Activated naive CD8-positive, alpha-beta T cell (primary cell): ENCODE measurements around the gene PKIB.
"Not testable (repeated sequence)": the region's sequence is repeated elsewhere in the genome, so short reads cannot be mapped to it uniquely, and the experiment has no call there.

Source experiments
- H3K27ac Mint-ChIP-seq: one replicate; pipeline ENCODE4 v1.8.0; 2021; ENCODE audit warnings: mixed read lengths
- H3K27me3 Mint-ChIP-seq: one replicate; pipeline ENCODE4 v1.8.0; 2021; ENCODE audit warnings: mixed read lengths
- H3K36me3 Mint-ChIP-seq: one replicate; pipeline ENCODE4 v1.8.0; 2021; ENCODE audit warnings: mixed read lengths
- H3K4me1 Mint-ChIP-seq: one replicate; pipeline ENCODE4 v1.8.0; 2021; ENCODE audit warnings: low read depth, mixed read lengths
- H3K4me3 Mint-ChIP-seq: one replicate; pipeline ENCODE4 v1.8.0; 2021; ENCODE audit warnings: mild to moderate bottlenecking, mixed read lengths
- H3K9me3 Mint-ChIP-seq: one replicate; pipeline ENCODE4 v1.8.0; 2021; ENCODE audit warnings: low read depth, mixed read lengths

PKIB gene

DNA sequence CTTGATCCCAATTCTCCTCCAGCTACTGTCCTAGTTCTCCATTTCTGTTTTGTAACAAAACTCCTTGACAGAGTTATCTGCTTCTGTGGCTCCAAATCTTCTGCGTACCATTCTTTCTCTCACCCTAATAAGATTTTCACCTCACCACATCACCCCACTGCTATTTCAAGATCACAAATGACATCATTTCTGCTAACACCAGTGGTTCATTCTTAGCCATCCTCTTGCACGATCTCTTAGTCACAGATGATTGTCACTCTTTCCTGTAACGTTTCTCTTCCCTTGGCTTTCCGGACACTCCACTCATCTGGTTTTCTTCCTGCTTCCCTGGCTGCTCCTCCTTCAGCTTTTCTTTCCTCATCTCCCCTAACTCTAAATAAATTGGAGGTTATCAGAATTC is 112.5 kb downstream of the PKIB start:
- Mint-ChIP-seq H3K36me3 (no peaks in the 10 kb centered on the region), H3K9me3 (no peaks in the 10 kb centered on the region), H3K4me3 (no peak overlapping the region), H3K27me3 (peaks cover 3% of the 10 kb centered on the region), H3K4me1 (no peaks in the 10 kb centered on the region), H3K27ac (no peak overlapping the region)

DNA sequence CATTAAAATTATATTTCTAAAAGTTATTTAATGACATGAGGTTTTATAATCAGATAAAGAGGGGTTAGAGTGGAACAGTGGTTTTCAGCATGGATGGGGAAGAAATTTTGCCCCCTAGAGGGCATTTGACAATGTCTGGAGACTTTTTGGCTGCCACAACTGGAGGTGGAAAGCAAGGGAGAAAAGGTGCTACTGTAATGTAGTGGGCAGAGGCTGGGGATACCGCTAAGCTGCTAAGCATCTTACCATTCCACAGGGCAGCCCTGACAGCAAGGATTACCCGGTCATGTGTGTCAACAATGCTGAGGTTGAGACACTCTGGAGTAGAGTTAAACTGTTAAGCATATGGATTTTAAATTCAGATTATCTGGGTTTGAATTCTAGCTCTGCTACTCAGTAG is 116.4 kb downstream of the PKIB start:
- no peak overlapping the region for H3K4me3 Mint-ChIP-seq
- H3K27ac Mint-ChIP-seq = no peak overlapping the region
- no peaks in the 10 kb centered on the region for H3K9me3 Mint-ChIP-seq
- H3K27me3 Mint-ChIP-seq = no peaks in the 10 kb centered on the region
- no peaks in the 10 kb centered on the region for H3K36me3 Mint-ChIP-seq
- no peaks in the 10 kb centered on the region for H3K4me1 Mint-ChIP-seq

DNA sequence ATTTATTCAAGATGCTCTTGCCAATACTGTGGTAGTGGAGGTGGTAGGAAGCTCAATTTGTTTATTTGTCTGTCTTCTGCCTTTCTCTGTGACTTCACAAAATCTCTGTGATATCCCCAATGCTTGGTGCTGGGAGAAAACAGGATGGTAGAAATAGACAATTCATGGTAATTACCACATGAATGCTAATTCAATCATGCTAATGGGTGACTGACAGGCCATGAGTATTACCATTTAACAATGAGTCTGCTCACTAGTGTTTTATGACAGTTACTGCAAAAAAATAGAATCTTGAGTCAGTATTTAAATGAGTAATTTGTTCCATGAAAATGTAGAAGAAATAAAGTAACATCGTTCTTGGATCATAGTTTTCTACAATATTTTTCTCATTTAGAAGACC is 117.0 kb downstream of the PKIB start:
- Mint-ChIP-seq H3K27ac (no peak overlapping the region), H3K36me3 (no peaks in the 10 kb centered on the region), H3K4me3 (no peak overlapping the region), H3K27me3 (no peaks in the 10 kb centered on the region), H3K9me3 (no peaks in the 10 kb centered on the region), H3K4me1 (no peaks in the 10 kb centered on the region)

DNA sequence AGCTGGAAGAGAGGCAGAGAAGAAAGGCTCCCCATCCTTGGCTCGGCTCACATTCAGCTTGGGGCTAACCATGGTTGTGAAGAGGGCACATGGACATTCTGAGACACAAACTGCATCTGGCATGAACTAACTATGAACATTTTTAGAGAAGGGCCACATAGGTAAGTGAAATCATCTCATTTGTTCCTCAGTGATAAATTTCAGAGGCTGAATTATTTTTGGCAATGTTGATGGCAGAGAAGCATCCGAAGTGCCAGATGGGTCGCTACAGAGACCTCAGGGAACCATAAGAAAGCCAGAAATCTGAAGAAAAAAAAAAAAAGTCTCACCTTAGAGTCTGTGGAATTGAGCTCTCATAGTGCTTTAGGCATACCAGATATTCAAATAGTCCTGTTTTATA is 120.1 kb downstream of the PKIB start:
- Mint-ChIP-seq H3K27me3 (peaks cover 6% of the 10 kb centered on the region), H3K9me3 (no peaks in the 10 kb centered on the region)

DNA sequence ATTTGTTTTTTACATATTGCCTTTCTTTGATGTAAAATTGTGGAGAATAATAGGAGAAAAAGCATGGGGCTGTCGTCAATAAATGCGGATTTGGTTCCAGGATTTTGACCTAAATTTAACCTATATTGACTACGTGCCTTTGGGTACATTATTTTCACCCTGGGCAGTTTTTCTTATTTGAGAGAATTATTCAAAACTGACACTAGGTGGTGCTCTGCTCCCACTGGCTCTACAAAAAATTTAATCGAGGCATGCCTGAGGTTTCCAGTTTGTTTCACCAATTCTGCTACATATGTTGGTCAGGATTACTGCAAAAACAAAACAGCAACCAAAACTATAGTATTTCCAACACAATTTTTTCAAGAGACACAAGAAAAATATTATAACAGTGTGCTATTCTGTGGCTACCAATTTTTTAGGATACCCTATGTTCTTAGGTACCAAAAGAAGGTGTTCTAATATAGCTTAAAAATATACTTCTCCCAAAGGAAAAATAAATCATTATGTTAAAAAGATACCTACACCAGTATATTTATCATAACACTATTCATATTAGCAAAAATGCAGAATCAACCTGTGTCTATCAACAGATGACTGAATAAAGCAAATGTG is 120.7 kb downstream of the PKIB start:
- Mint-ChIP-seq H3K9me3 (no peaks in the 10 kb centered on the region), H3K36me3 (no peaks in the 10 kb centered on the region), H3K4me1 (no peaks in the 10 kb centered on the region), H3K27ac (no peak overlapping the region), H3K4me3 (no peak overlapping the region), H3K27me3 (peaks cover 6% of the 10 kb centered on the region)

More for the DNA sequence above, 120.1 kb downstream of the PKIB start:
- Mint-ChIP-seq H3K4me3 (no peak overlapping the region), H3K4me1 (no peaks in the 10 kb centered on the region), H3K36me3 (no peaks in the 10 kb centered on the region), H3K27ac (no peak overlapping the region)

DNA sequence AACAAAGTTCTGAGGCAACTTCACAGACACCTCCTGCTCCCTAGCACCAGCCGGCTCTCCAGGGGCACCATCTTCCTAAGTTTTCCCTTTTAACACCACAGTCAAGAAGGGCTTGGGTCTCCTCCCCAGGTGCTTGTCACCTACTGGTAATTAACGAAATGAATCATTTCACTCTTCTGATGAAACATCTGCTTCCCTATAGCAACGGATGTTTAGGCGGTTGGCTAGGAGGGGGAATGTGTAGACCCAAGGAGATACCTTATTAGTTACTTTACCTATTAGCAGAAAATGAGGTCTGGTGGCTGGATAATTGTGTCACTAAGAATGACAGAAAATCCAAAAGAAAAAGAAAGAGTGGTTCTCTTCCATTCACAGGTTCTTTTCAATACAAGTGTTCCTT is 123.1 kb downstream of the PKIB start:
- Mint-ChIP-seq H3K4me3 (no peak overlapping the region), H3K9me3 (no peaks in the 10 kb centered on the region), H3K36me3 (no peaks in the 10 kb centered on the region), H3K4me1 (no peaks in the 10 kb centered on the region), H3K27me3 (peaks cover 6% of the 10 kb centered on the region), H3K27ac (no peak overlapping the region)

DNA sequence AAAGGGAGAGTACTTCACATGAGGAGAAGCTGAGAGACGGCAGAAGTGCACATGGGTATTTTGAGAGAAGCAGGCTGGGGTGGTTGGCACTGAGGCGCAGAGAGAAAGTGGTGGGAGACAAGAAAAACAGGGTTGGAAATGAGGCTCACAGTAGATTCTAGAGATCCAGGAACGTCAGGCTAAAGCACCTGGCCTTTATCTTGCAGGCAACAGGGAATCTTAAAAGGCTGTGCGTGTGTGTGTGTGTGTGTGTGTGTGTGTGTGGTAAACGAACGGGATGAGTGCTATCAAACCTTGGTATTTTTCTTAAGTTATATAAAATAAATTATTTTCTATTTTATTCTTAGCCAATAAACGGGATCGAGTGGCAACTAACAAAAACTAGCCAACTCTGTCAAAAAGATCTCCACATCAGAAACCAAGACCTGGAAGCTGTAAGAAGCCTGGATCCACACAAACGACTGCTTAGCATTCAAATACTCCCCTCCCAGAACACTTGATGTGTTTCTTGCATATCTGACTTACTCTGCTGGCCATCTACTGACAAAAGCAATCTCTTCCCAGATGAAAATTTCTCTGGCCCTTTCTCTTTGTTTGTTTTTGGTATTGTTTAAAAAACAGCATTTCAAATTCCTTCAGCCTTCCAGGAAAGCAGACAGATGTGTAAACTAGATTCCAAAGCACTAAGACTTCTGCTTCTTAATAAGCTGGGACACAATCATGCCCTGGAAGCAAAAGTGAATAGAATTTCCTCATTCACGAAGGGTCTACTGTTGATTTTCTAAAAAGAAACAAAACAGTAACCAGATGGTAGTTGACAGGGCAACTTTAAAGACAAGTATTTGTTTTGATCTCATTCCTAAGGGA is 124.6 kb downstream of the PKIB start:
- H3K4me1 Mint-ChIP-seq = no peaks in the 10 kb centered on the region
- H3K27me3 Mint-ChIP-seq = peaks cover 6% of the 10 kb centered on the region
- H3K27ac Mint-ChIP-seq = no peak overlapping the region
- H3K4me3 Mint-ChIP-seq = no peak overlapping the region
- H3K9me3 Mint-ChIP-seq = no peaks in the 10 kb centered on the region
- H3K36me3 Mint-ChIP-seq = no peaks in the 10 kb centered on the region

DNA sequence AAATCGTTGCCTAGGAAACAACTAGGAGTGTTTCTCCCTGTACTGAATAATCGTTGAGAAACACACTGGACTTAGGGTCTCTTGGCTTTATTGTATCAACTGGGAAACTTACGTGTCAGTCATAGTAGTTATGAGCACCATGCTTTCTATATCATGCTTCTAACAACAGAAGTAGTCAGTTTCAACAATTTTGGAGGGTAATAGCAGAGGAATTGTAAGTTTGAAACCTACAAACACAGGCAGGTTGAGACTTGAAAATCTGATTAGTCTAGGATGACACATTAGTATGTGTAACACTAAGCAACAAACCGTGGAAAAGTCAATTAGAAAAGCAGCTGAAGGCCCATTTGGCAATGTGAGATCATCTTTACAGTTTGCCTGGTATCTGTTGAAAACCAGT is 125.4 kb downstream of the PKIB start:
- Mint-ChIP-seq H3K4me1 (no peaks in the 10 kb centered on the region), H3K27ac (no peak overlapping the region), H3K4me3 (no peak overlapping the region), H3K27me3 (peaks cover 6% of the 10 kb centered on the region), H3K36me3 (no peaks in the 10 kb centered on the region), H3K9me3 (no peaks in the 10 kb centered on the region)

DNA sequence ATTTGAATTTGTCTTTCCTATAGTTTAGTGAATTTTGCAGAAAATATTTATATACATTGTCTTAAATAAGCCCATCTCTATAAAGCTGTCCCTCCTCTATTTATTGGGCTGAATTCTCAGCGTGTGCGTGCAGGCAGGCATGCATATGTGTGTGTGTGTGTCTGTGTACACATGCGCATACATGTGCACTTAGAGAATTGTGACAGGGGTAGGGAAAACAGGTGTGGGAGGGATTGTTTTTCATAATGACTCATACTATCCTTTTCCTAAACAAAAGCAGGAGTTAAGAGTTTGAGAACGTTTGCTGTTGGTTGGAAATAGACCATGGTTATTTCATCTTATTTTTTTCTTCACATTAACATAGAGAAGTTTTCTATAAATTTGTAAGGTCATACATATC is 126.0 kb downstream of the PKIB start:
- Mint-ChIP-seq H3K4me3 (no peak overlapping the region), H3K4me1 (no peaks in the 10 kb centered on the region), H3K27ac (no peak overlapping the region)

DNA sequence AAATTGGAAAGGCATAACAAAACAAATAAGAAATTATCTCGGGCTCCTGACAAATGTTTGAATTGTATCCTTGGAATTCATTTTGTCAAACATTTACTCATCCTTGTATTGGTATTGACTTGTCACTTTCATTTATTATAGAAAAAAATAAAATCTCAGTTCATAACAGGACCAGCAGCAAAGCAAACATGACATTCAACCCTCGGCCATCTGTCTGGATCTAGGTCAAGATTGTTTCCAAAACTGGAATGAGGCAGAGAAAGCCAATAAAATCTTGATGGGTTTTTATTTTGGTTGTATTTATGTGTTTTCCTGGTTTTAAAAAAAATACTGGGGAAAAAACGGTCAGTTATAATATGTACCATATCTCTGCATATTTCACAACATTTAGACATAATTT is 126.4 kb downstream of the PKIB start:
- Mint-ChIP-seq H3K4me1 (no peaks in the 10 kb centered on the region), H3K27ac (no peak overlapping the region), H3K9me3 (no peaks in the 10 kb centered on the region), H3K36me3 (no peaks in the 10 kb centered on the region), H3K27me3 (peaks cover 6% of the 10 kb centered on the region), H3K4me3 (no peak overlapping the region)

More for the DNA sequence above, 126.0 kb downstream of the PKIB start:
- H3K36me3 Mint-ChIP-seq = no peaks in the 10 kb centered on the region
- H3K27me3 Mint-ChIP-seq = peaks cover 6% of the 10 kb centered on the region
- H3K9me3 Mint-ChIP-seq = no peaks in the 10 kb centered on the region

DNA sequence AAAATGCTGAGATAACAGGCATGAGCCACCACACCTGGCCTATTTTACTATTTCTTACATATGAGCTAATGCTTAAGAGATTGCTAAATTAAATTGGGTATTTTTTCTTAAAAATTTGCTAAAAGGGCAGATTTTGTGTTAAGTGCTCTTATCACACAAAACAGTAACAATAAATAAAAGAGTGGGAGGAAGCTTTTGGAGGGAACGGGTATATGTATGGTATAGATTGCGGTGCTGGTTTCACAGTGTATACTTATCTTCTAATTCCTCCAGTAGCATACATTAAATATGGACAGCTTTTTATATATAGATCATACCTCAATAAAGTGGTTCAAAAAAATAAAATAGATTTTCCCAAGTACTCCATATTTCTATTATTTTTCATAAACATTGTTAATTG is 129.9 kb downstream of the PKIB start:
- H3K9me3 Mint-ChIP-seq = no peaks in the 10 kb centered on the region
- H3K36me3 Mint-ChIP-seq = no peaks in the 10 kb centered on the region
- no peak overlapping the region for H3K27ac Mint-ChIP-seq

DNA sequence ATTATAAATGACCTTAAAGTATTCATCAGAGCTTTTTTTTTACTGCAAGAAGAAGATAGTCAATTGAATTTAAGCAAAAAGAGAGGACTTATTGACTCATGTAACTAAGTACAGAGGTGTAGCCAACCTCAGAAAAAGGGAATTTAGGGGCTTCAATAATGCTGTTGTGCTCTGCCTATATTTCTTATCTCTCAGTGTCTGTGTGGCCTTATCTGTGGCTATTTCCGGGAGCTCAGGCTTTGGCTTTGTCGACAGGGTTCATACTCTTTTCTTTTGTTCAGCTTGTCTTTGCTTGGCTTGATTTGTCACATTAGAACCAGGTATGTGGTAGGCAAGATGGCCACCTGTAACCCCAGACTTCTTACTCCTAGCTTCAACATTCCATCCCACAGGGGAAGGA is 130.7 kb downstream of the PKIB start:
- Mint-ChIP-seq H3K27ac (no peak overlapping the region), H3K36me3 (no peaks in the 10 kb centered on the region), H3K4me3 (no peak overlapping the region), H3K4me1 (no peaks in the 10 kb centered on the region), H3K9me3 (no peaks in the 10 kb centered on the region), H3K27me3 (no peaks in the 10 kb centered on the region)

More for the DNA sequence above, 129.9 kb downstream of the PKIB start:
- Mint-ChIP-seq H3K4me1 (no peaks in the 10 kb centered on the region), H3K27me3 (no peaks in the 10 kb centered on the region), H3K4me3 (no peak overlapping the region)

DNA sequence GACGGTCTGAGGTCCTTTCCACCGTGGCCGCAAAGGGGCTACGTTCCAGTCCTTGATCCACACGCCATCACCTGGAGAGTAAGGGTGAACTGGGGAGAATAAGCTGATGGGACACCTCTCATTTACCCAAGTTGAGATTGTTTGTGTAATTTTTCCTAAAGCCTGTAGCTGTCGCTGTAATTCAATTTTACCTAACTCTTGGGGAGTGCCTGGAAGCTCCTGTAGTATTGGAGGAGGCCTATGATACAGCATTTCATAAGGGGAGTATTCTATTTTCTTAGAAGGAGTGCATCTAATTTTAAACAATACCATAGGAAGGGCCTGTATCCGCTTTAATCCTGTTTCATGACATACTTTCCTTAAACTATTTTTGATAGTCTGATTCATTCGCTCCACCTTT is 134.0 kb downstream of the PKIB start:
- not testable (repeated sequence) for H3K27ac Mint-ChIP-seq, H3K4me3 Mint-ChIP-seq, H3K4me1 Mint-ChIP-seq, H3K9me3 Mint-ChIP-seq, H3K27me3 Mint-ChIP-seq, H3K36me3 Mint-ChIP-seq

DNA sequence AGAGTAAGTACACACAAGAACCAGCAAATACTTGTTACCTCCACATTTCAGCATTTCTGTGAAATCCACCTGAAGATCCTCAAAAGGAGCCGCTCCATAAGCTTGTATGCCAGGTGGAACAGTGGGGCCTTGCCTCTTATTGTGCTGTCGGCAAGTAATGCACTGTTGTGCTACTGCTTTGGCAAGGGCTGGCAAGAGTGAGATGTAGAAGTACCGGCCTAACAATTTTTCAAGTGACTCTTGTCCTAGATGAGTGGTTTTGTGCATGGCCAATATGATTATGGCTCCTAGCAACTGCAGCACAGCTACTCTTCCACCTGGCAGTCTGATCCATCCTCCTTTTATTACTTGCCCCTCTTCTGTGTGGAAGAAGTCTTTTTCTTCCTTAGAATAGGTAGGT is 134.7 kb downstream of the PKIB start:
- not testable (repeated sequence) for H3K27me3 Mint-ChIP-seq, H3K9me3 Mint-ChIP-seq, H3K4me1 Mint-ChIP-seq, H3K4me3 Mint-ChIP-seq, H3K27ac Mint-ChIP-seq, H3K36me3 Mint-ChIP-seq

DNA sequence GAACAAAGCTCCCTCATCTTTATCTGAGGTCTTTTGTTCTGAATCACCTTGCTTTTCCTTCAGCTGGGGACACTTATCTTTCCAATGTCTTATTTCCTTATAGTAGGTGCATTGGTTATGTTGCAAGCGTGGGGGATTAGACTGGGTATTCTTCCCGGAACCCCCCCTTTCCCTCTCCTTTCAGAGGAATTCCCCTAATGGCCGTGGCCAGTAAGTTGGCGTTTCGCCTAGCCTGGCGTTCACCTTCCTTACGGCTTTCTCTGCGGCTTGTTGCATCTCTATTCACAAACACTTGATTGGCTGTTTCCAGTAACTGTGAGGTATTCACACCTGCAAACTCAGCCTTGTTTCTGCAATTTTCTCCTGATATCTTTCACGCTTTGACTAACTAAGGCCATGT is 136.5 kb downstream of the PKIB start:
- H3K27ac Mint-ChIP-seq = no peak overlapping the region
- H3K36me3 Mint-ChIP-seq = peaks cover 3% of the 10 kb centered on the region
- no peak overlapping the region for H3K4me3 Mint-ChIP-seq
- H3K4me1 Mint-ChIP-seq = peaks cover 13% of the 10 kb centered on the region
- no peaks in the 10 kb centered on the region for H3K27me3 Mint-ChIP-seq
- no peaks in the 10 kb centered on the region for H3K9me3 Mint-ChIP-seq

DNA sequence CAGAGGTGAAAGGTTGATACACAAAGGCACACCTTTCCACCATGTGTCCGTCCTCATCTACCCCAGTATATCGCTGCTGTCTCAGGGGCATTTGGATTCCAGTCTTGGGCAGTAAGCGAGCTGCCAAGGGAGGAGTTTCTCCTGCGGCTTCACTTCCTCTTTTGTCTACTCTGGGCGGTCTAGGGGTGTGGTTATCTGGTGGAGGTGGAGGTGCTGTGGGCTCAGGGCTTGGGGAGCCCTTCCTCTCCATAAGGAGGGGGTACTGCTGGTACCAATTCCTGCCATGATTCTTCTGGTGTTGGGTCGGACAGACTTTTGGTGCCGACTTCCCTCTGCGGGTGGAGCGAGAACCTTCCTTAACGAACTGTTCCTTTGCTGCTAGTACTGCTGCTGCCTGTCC is 137.4 kb downstream of the PKIB start:
- H3K27ac Mint-ChIP-seq = no peak overlapping the region
- H3K4me1 Mint-ChIP-seq = peaks cover 21% of the 10 kb centered on the region
- peaks cover 3% of the 10 kb centered on the region for H3K36me3 Mint-ChIP-seq
- no peaks in the 10 kb centered on the region for H3K27me3 Mint-ChIP-seq
- no peak overlapping the region for H3K4me3 Mint-ChIP-seq
- no peaks in the 10 kb centered on the region for H3K9me3 Mint-ChIP-seq
